NCI-H146 (cell line): ENCODE results near the gene TNK2.
"Not testable (repeated sequence)": the region's sequence is repeated elsewhere in the genome, so short reads cannot be mapped to it uniquely, and the experiment has no call there.

Experiments
- DNase-seq: peaks from one replicate; lab custom pipeline; 2025; lab: John Stamatoyannopoulos, UW

TNK2 gene

DNA sequence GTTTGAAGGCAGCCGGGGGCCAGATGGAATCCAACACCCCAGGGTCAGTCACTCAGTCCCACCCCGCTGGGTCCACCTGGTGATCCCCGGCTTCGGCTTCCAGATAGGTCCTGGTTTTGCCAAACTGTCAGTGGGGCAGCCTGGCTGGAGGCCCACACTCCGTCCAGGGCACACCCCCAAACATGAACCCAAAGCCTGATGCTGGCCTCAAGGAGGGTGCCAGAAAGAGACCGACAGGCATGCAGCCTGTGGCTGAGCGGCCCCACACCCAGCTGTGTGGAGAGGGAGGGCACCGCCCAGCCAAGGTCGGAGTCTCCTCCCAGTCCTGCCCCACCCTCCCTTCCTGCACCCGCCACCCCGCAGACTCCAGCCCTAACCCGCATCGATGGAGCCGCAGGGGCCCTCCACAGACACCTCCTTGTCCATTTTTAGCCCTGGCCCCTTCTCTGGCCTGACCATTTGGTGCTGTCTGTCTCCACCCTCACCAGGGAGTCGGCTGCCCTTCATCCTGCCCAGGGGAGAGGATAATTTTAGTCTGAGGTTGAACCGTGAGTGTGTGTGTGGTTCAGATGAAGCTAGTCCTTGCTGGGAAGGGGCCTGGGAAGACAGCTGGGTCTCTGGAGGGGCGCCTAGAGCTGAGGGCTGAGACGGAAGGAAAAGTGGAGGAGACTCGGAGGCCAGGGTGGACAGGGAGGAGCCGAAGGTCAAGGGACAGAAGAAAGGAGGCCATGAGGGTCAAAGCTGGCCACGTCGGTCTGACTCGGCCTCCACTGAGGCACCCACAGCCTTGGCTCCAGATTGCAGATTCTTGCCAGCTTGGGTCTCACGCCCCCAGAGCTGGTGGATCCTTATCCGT lies 23.1 kb downstream of the TNK2 start:
- no peak for DNase-seq

DNA sequence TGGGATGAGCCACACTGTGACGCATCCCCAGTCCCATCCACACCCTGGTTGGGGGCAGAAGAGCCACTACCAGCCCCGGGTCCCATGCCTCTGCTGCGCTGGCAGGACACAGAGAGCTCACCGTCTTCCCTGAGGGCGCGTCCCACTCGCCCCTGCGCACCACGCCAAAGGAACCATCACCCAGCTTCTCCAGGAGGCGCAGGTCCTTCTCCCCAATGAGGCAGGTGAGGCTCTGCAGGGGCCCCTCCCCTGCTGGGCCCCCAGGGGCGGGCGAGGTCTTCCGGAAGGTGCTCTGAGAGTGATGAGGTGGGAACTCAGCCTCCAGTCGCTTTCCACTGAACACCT lies 23.7 kb downstream of the TNK2 start:
- no peak for DNase-seq

DNA sequence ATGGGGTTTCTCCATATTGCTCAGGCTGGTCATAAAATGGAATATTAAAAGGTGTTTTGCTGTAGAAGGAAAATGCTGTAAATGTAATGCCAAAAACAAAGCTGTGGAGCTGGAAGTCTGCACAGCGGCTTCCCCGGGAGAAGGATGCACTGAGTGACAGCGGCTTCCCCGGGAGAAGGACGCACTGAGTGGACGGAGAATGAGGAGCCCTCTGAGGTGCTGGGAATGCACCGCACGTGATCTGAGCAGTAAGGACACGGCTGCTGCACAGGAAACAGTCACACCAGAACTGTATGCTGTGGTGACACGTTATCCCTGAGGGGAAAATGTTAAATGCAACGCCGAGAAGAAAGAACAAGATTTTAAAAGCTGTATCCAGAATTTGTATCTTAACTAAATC lies 24.6 kb downstream of the TNK2 start:
- no peak for DNase-seq

DNA sequence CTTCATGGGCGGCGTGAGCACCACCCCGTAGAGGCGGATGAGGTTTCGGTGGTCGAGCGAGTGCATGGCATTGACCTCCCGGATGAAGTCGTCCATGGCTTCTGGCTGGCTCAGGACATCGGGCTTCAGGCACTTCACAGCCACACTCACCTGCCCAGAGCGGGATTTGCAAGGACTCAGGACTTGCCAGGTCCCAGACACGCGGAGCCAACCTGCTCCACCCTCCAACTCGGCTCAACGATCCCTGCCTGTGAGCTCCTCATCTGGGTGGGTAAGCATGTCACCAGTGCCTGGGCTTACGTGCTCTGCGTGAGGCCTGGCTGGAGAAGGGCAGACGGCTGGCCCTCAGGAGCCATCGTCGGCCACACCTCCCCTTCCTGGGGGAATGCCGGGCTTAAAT lies 25.2 kb downstream of the TNK2 start:
- DNase-seq = no peak

DNA sequence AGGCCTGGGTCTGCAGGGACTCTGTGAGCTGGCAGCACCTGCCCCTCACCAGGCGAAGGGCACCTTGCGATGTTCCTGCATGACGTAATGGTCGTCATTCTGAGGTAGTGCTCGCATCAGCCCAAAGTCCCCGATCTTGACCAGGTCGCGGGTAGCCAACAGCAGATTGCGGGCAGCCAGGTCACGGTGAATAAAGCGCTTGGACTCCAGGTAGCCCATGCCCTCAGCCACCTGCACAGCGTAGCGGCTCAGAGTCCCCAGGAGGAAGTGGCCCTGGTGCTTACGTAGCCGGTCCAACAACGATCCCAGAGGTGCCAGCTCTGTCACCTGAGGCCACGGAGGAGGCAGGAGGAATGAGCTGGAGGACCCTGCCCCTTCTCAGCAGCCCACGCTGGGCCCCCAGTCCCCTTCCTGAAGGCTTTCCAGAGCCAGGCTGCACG lies 26.3 kb downstream of the TNK2 start:
- DNase-seq = no peak

DNA sequence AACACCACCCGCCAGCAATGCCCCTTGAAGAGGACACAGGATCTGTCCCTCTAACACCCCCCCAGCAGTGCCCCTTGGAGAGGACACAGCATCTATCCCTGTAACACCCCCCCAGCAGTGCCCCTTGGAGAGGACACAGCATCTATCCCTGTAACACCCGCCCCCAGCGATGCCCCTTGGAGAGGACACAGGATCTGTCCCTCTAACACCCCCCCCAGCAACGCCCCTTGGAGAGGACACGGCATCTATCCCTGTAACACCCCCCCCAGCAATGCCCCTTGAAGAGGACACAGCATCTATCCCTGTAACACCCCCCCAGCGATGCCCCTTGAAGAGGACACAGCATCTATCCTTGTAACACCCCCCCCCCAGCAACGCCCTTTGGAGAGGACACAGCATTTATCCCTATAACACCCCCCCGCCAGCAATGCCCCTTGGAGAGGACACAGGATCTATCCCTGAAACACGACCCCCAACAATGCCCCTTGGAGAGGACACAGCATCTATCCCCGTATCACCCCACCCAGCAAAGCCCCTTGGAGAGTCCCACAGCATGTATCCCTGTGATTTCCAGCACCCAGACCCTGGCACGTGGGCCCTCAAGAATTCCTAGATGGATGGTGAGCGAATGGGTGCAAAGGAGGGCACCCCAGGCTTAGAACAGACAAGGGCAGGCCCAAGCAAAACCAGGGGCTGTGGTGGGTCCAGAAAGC lies 26.9 kb downstream of the TNK2 start:
- DNase-seq = no peak

DNA sequence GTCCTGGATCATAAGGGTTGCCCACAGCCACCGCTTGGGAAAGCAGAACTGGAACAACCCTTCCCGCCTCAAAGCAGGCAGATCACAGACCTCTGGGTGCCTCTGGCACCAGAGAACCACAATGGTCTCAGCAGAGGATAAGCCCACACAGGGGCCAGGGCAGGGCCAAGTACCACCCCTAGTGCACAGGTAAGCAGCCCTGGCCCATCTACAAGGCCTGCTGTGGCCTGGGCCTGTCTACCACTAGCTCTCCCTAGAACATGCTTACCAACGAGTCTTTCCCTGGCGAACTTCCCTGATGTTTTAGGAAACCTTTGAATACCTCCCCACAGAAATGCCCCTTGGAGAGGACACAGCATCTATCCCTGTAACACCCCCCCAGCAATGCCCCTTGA lies 28.3 kb downstream of the TNK2 start:
- no peak for DNase-seq

DNA sequence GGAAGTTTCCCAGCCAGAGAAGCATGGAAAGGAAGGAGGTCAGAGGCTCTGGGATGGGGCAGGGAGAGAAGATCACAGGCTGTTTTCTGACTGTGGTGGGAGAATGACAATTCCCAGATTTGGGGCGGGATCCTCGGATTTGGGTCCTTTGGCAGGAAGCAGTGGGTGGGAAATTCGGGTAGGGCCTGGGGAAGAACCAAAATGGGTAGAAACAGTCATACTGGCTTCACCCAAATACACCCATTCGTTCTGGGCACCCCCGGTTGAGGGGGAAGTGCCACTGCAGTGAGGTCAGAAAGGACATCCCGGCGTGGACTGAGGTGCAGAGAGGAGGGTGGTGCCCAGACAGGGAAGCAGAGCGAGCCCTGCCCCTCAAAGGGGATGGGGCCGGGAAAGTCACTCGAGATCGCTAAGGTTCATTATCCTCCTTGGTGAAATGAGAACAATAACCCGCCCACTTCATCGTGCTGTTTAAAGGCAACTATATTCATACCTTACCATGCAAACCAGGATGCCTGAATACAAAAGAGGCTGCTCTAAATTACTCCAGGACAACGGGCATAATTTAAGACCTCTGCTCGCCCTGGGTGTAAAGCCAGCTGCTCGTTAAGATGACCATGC lies 28.8 kb downstream of the TNK2 start:
- no peak for DNase-seq

DNA sequence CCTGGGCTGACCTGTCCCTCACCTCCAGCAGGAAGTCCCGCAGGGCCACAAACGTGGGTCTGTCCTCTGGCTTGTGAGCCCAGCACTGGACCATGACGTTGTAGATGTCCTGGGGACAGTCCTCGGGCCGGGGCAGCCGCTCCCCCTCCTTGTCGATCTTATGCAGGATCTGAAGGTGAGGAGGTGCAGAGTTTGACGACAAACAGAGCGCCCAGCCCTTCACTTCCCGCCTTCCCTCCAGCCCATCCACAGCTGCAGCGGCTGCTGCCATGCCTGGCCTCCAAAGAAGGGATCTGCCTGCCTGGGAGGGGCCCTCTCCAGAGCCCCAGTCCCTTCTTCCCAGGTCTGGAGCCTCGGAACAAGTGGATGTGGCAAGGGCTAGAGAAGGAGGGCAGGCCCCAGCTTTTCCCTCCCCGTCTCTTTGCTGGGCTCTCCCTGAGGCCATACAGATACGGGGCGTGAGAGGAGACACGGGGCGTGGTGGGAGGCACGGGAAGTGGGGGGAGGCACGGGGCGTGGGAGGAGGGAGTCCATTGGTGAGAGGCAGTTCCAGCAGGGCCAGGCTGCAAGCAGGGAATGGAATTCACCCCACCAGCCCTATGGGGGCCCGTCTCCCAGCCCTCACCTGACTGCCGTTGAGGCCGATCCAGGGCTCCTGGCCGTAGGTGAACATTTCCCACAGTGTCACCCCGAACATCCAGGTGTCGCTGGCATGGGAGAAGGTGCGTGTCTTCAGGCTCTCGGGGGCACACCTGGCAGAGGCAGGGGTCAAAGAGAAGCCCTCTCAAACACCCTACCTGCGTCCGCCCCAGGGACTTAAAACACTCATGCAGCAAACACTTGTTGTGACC lies 29.7 kb downstream of the TNK2 start:
- DNase-seq = no peak

DNA sequence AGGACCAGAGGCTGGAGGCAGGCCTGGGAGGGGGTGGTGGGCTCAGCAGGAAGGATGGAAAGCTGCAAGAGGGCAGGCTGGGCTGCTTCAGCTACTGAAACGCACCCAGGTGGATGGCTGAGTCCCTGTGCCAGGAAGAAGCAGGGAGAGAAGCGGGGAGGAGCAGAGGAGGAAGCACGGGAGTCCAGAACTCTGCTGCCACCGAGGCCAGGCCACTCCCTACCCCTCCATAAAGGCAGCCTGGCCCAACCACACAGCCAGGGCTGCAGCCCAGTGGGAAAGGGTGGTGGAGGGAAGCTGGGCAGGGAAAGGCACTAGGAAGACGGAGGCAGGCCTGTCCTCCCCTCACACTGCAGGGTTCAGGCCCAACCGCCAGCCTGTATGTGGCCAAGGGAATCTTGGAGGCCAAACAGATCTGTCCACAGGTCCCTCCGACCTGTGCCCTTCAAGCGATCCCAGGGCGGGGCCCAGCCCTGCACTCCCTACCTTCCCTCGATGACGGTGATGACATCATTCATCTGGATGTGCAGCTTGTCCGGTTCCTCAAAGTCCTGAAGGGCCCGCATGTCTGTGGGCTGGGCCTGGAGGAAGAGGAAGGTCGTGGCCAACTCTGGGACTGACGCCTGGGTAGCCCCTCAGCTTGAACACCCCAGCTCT lies 30.5 kb downstream of the TNK2 start:
- no peak for DNase-seq

DNA sequence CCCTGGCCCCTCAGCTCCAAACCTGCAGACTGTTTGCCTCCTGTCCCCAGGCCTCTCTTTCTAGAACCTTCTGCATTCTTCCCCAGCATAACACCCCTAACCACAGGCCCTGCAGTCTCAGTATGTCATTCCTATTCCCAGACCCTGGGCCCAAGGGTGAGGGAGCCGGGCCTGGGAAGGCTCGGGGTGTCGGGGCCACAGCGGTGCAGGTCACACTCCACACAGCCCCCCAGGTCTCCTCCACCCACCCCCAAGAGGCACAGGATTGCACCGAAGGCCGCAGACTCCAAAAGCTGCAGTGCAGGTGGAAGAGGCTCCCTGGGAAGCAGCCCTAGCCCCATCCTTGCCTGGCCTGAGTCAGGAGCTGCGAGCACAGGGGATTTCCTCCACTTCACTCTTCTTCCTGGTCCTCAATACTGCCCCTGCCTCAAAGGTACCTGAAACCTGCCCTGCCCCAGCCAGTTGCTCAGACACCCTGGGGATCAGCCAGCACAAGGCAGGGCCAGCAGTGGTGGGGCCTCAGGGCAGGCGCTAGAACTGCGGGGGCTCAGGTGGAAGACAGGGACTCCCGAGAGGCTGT lies 31.1 kb downstream of the TNK2 start:
- DNase-seq = no peak

DNA sequence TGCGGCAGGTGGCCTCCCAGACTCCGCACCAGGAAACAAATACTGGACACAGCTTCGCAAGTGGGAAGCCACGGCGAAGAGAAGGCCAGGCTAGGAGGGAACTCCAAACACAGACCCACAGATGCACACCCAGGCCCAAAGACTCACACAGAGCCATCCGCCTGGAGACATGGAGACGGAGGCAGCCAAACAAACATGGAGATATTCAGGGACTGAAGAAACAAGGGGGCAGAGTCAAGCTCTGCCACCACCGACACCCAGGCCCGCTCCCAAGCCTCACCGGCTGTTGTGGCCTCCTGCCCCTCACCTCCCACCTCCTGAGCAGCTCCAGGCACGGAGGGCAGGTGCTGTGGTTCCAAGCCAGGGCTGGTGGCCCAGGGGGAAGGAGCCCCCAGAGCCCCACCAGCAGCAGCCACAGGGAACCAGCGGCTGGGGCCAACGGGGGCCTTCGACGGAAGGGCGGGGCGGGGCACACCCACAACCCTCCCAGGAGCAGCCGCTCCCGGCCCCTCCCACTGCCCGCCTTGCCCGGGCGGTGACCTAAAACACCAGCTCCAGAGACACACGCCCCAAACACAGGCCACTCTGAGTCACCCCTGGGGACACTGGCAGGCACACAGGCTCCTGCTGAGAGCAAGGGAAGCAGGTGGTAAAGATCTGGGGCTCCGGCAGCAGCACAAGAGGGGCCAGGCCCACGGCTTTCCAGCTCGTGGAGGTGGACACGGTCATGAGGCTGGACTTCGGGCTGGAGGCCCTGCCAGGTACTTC lies 31.9 kb downstream of the TNK2 start:
- no peak for DNase-seq

DNA sequence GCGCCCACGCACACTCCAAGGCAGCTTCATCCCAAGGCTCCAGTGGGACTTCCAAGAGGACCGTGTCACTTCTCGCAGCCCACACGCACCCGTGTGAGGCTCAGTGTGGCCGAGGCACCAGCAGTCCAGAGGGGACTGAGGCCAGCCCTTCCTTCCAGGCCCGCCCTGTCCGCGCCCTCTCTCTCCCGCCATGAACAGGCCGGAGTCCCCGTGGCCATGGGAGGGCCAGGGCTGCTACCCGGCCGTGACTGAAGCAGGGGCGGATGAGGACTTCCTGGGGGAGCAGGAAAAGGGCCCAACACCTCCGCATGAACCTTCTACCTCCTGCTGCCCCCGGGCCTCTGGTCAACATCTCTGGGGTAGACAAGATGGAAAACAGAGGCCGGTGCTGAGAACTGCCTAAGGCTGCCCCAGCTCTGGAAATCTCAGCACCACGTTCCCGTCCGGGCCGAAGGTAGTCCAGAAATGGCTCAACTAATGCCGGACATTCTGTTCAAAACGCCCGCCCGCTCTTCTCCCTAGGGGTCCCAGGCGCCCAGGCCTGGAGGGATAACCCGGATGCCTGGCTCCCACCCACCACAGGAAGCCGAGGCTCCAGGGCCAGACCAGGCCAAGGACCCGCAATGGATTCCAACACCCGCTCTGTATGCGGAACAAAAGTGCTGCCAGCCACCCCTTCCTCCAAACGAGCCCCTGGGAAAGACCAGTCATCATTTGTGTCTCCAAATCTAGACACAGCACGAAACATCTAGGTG lies 32.7 kb downstream of the TNK2 start:
- DNase-seq = no peak

DNA sequence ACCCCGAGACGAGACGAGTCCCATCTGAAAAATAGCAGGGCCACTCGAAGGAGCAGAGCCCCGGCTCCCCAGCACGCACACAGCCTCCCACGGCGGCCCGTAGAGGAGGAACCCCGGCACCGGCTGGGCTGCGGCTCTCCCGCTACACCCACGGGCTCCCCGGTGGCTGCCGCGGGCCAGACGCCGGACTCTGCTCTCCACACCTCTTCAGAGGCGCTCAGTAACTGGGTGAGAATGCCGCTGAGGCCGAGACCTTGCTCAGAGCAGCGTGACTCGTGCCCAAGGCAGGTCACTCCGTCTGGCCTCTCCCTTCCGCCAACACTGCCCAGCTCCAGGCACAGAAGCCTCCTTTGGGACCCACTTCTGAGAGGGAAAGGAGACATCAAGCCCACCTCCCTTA lies 34.4 kb downstream of the TNK2 start:
- DNase-seq = no peak

DNA sequence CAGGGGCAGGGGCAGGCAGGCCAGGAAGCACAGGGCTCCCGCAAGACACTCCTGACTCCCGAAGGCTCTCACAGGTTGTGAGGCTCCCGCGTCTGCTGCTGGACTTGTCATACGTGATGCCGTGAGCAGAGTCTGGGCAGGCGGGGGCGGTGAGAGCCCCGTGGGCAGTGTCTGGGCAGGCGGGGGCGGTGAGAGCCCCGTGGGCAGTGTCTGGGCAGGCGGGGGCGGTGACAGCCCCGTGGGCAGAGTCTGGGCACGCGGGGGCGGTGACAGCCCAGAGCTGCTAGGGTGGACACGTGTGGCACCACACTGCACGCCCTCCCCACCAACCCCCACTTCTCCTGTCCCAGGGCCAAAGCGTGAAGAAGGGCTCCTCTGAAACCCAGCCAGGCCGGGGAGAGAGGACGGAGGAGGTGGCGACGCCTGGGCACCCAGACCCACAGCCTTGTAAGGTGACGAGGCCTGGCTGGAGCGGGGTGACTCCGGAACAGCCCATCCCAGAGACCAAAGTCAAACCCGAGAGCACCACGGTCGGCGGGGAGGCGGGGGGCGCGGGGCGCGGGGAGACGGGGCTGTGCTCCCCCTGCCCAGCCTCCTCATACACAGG lies 35.0 kb downstream of the TNK2 start:
- DNase-seq = no peak

DNA sequence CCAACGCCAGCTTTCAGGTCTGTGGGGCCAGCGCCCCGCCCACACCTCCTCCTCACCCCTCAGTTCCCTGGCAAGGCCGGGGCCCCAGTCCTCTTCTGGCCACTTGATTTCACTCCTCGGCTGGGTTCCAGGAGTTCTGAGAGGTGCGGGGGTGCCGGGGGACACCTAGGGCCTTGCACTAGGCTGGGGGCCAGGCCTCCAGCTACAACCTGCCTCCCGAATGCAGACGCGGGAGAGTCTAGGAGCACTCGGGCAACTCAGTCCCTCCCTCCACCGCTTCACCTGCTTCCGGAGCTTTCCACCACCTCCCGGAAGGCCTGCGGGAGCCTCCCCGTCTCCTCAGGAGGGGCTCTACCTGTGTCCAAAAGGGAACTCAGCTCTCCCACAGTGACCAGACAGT lies 35.6 kb downstream of the TNK2 start:
- DNase-seq = no peak

DNA sequence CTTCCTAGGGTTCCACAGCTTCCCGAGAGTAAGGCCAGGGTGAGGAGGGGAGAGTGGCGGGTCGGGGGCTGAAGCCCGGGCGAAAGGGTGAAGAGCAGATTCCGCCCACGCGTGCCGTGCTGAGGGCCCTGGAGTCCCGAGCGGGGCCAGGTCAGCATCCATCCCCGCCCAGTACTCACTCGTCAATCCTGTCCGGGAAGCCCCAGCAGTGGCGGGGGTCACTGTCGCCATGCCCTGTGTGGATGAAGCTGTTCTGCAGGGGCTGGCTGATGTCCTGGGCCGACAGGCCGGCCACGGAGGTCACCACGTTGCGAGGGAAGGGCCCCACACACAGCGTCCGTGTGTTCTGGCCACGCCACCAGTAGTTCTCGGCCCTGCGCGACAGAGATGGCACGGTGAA lies 36.3 kb downstream of the TNK2 start:
- DNase-seq = no peak

DNA sequence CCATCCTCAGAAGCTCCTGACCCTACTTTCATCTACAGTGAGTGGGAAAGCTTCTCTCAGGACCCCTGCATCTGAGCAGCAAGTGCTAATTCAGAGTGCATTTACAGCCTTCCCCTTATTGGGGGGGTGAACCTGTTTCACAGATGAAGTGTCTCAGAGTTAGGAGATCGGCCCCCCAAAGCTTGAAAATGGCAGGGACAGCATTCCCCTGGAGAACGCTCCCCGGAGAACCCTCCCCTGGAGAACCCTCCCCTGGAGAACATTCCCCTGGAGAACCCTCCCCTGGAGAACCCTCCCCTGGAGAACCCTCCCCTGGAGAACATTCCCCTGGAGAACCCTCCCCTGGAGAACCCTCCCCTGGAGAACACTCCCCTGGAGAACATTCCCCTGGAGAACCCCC lies 36.7 kb downstream of the TNK2 start:
- not testable (repeated sequence) for DNase-seq

DNA sequence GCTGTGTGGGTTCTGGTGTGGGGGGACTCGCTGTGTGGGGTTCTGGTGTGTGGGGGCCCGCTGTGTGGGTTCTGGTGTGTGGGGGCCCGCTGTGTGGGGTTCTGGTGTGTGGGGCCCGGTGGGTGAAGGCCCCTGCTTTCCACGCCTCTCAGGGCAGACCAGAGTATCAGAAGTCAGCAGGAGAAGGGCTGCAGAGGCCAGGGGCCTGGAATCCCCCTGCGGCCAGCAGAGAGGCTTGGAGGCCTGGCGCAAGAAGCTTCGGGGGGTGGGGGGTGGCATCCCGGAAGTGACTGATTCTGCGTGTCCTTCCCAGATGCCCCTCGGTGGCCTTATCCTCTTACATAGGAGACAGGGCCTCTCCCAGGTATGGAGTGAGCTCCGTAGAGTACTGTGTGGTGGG lies 37.4 kb downstream of the TNK2 start:
- DNase-seq = no peak
